CD4-positive, alpha-beta T cell treated with Interleukin-17A for 4 hours (primary cell): Measurements from ENCODE around the gene DAP.

ENCODE experiments used
- DNase-seq: peaks from one replicate; pipeline ENCODE4 v3.0.0-alpha.2; 2020; ENCODE audit warnings: mixed read lengths

DAP gene

DNA sequence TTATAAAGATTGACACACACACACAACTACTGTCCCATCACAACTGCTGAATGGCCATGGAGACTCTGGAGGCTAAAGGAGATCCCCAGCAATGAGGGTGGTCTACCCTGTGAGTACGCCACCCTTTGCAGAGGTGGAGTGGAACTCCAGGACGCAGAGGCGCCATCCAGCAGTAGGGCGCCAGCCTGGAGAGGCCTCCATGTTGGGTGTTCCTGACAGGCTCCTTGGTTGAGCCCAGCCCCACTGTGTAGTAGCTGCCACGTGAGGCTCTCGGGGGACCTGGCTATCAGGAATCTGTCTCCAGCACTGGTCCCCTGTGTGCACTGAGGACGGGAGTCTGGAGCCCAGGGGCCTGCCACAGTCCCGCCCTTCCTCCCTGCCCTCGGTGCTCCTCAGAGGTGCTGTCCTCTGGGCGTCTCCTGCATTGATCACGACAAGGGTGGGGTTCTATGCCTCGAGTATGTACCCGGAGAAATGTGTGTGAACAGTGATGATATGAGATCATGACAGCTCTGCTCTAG is 72.3 kb downstream of the DAP start:
- DNase-seq = no peak

DNA sequence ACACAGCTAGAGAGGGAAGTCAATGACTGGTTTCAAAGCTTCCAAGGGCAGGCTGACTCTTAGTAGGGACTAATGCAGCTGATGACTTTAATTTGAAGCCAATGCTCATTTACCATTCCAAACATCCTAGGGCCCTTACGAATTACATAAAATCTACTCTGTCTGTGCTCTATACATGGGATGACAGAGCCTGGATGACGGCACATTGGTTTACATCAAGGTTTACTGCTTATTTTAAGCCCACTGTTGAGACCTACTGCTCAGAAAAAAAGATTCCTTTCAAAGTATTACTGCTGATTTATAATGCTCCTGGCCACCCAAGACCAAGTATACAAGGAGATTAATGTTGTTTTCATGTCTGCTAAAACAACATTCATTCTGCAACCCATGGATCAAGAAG is 74.1 kb downstream of the DAP start:
- no peak for DNase-seq

DNA sequence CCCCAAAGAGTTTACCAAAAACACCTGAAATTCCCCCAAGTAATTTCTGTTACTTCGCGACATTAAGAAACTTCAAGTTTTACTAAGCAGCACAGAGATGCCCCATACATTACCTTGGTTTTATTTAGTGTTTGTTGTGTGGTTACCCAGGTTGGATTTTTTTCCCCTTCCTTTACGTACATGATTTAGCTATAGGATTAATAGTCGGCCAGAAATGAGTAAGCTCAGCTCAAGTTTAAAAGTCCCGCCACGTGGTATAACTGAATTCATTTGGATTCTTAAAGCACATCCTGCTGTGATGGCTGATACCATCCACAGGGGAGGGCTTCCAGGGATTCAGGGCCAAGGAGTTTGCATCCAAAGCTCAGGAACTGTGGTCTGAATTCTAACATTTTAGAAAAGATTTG is 75.9 kb downstream of the DAP start:
- no peak for DNase-seq

DNA sequence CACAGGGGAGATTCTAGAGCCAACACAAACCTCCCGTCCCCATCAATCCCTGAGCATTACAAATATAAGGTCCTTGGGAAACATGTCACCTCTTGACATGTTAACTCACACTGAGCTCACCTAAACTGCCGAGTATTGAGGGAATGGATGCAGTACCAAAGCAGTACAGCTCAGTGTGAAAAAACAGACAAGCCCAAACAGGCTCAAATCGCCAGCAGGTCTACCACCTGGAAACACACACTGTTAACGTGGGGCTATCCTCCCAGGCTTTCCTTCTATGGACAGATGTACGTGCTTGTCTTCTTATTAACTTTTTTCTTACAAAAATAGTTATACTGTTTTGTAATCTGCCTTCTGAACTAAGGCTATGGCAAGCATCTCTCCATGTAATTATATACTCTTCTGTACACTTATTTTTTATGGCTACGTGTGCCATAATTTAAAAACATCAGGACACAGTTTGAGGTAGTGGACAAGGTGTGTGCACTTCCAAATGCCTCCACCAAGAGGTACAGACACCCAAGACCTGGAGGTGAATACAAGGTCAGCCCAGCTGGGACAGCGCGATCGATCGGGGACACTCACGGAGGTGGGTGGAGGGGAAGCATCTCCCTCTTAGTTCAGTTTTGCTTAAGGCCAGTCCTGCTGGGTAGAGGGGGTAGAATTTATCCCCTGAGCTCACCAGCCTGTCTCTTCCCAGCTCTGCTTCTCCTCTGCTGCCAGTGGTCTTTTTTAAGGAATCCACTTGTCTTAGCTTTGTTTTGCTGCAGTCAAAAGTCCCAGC is 76.5 kb downstream of the DAP start:
- DNase-seq = no peak

DNA sequence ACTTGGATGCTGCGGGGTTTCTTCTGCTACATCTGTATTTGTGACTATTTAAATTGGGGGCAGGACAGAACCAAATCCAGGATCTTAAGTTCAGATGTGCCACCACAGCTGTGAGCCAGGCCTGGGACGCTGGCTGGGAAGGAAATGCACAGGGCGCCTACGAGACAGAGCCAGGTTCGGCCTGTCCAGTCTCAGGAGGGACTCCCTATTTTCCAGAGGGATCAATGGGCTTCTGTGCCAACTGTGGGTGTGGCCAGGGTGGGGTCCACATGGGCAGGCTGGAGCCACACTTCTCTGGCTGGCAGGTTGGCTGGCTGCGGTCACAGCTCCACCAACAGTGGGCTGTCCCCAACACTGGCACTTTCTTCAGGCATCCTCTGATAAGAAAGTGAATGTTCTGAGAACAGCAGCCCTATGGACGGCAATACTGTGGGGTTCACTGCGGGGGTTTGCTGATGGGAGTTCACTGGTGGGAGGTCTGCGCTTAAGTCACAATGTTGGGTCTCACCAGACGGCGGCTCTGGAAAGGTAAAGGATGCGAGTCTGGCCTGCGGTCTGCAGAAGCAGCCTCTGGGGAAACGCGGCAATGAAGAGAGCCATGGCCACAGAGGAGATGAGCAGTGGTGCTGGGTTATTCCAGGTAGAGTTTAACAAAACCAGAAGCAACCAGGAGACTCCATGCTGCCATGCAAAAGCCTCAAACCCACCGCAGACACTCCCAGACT is 78.1 kb downstream of the DAP start:
- DNase-seq = no peak

DNA sequence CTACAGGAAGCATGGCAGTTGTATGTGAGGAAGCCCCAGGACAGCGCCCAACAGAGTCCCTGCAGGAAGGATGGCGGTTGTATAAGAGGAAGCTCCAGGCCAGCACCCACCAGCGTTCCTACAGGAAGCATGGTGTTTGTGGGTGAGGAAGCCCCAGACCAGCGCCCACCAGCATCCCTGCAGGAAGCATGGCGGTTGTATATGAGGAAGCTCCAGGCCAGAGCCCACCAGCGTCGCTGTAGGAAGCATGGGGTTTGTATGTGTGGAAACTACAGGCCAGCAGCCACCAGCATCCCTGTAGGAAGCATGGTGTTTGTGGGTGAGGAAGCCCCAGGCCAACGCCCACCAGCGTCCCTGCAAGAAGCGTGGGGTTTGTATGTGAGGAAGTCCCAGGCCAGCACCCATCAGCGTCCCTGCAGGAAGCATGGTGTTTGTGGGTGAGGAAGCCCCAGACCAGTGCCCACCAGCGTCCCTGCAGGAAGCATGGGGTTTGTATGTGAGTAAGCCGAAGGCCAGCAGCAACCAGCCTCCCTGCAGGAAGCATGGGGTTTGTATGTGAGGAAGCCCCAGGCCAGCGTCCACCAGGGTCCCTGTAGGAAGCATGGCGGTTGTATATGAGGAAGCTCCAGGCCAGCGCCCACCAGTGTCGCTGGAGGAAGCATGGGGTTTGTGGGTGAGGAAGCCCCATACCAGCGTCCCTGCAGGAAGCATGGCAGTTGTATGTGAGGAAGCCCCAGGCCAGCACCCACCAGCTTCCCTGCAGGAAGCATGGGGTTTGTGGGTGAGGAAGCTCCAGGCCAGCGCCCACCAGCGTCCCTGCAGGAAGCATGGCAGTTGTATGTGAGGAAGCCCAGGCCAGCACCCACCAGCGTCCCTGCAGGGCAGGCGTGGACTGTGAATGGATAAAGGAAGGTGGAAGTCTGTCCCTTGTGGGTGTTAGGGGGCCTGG is 79.0 kb downstream of the DAP start:
- no peak for DNase-seq

DNA sequence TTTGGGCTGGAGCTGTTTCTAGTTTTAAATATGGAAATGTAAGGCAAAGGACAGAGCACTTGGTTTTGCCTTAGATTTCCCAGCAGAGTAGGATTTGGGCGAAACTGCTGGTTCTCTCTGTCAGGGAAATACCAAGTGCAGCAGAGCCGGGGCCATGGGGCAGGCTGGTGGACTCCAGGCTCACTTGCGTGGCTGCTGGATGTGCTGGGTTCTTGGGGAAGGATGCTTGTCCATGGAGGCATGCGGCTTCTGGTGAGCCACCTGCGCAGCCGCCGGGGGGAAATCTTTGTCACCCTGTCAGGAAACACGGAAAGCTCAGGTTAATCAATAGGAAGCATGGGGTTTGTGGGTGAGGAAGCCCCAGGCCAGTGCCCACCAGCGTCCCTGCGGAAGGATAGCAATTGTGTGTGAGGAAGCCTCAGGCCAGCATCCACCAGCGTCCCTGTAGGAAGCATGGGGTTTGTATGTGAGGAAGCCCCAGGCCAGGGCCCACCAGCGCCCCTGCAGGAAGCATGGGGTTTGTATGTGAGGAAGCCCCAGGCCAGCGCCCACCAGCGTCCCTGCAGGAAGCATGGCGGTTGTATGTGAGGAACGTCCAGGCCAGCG is 80.1 kb downstream of the DAP start:
- DNase-seq = no peak

DNA sequence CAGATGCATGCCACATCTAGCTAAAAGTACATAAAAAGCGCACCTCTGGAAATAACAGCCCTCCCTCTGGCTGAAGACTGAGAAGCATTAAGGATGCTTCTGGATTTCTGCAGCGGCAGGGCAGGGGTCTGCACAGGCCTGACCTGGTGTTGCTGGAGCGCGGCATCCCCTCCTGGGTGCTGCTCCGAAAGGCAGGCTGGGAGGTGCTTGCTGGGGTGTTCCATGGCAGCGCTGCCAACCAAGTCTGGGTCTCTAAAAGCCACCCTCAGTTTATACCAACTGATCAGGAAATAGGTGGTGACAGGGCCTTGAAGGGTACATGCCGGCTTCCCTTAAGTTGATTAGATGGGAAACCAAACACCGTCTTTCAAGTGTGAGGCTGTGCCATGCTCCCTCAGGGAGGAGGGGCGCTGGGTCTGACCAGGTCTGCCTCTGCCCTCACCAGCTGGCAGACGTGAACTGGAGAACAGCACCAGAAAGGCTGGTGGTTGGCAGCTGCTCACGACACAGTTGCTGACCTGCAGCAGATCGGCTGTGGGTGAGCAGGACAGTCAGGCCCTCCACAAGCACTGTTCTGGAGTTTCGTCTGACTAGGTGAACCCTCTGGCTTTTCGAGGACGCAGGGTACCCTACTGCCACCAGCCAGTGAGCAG is 81.6 kb downstream of the DAP start:
- DNase-seq = no peak

DNA sequence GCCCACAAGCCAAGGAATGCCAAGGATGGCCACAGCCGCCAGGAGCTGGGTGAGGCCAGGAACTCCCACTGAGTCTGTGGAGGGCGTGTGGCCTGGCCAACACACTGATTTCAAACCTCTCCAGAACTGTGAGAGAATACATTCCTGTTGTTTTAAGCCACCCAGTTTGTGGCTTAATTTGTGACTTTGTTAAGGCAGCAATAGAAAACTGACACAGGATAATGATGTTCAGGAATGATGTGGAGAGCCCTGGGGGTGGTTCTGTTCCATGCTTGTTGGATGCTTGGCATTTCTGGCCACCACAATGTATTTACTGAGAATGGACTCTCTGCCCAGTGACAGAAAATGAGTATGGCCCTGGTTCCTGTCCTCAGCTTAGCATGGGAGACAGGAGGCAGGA is 82.8 kb downstream of the DAP start:
- DNase-seq = no peak

DNA sequence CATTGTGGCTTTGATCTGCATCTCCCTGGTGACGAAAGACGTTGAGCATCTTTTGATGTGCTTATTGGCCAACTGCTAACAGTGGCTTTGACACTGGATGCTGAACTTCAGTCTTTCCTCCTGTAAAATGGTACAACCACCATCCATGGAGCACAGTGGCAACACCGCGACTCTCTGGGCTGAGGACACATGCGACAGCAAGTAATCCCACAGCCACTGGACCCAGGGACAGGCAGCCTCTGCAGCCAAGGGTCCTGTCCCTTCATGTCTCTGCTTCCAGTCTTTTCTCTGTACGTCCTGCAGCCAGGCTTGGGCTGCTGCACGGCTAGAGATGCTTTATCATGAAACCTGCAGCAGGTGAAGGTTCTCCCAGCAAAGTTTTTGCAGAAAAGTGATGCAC is 83.5 kb downstream of the DAP start:
- DNase-seq = no peak

DNA sequence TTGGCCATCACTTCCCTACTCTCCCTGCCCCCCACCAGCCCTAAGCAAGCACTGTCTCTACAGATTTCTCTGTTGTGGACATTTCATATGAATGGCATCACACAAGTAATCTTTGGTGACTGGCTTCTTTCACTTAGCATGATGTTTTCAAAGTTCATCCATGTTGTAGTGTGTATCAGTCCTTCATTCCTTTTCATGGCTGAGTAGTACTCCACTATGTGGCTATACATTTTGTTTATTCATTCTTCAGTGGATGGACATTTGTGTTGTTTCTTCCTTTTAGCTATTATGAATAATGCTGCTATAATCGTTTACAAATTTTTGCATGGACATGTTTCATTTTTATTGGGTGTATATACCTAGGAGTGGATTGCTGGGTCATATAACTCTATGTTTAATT is 84.1 kb downstream of the DAP start:
- no peak for DNase-seq

DNA sequence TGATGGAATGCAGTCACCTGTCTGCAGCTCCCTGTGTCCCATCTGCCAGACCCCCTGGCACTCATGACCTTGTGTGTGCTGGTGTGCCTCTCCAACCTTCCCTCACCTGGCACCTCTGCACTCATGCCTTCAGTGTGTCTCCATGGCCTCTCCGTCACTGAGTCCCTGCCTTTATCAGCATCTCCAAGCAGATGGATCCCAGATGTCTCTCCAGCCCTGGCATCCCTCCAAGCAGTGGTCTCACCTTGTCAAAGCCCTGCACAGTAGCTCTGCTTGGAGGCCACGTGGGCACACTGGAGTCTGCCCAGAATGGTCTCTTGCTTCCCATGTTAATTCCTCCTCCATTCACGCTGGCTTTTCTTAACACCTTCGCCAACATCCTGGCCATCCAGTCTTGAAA is 84.8 kb downstream of the DAP start:
- no peak for DNase-seq

DNA sequence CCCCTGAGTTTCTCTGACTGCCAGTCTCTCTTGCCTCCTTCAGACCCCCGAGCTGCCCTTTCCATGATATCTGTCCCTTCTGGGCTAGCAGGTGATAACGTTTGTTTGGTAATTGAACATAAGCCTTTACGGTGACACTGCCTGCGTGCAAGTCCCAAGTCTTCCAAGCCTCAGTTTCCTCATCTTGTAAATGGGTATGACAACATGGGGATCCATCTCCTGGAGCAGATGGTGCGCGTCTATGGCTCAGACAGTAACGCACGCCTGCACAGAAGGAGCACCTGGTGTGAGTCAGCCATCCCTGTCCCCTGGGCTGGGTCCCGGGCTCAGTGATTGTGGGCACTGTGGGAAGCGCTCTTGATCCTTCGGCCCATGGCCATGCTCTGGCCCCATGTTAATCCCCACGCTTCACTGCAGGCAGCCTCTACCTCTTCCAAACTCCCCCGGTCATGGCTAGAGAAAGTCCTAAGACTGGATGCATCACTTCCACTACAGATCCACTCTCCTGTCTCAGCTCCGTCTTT is 85.8 kb downstream of the DAP start:
- no peak for DNase-seq

DNA sequence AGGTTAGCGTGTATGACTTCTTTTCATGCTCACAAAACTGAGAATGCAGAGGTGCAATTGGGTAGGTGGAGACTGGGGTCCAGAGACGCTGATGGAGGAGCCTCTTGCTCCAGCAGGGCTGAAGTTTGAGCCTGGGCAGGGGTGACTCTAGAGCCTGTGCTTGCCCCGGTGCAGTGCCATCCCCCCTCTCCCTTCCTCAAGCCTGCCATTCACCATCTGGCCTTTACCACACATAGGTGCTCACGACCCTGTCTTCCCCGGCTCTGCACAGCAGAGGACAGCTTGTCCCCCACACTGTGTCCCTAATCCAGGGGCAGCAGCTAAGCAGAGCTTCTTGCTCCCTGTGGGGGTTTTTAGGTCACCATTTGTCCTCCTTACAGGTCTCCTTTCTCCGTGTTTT is 86.5 kb downstream of the DAP start:
- no peak for DNase-seq

DNA sequence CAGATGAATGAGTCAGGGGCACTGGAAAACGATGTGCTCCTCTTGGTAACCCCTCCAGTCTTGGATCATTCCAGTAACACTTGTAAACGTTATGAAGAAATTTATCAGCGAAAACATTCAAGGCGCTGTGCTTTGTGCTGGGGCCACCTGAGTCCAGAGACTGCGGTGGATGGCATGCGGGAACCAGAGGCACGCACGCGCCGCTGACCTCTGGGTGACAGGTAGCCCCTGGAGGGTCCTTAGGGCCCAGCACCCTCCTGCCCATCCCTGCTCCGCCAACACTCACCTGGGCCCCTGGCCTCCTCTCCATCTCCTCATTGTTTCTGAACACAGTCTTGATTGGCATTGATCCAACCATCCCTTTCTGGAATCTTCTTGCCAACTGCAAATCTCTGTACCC is 86.9 kb downstream of the DAP start:
- no peak for DNase-seq

DNA sequence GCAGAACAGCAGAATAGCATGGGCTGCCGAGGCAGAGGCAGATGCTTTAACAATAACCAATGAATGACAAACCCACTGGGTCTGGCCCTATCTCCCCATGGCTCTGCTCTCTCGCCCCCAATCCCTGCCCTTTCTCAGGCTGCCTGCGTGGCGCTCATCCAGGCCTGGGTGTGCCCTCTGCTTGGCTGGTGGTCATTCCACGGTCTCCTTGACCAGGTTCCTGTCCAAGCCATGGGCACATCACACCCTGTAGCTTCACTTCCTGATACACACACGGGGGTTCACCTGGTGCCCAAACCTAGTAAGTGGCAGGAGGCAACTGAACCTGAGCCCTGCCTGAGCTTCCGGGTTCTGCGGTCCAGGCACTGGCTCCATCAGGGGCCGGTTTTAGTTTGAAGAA is 87.6 kb downstream of the DAP start:
- DNase-seq = no peak

DNA sequence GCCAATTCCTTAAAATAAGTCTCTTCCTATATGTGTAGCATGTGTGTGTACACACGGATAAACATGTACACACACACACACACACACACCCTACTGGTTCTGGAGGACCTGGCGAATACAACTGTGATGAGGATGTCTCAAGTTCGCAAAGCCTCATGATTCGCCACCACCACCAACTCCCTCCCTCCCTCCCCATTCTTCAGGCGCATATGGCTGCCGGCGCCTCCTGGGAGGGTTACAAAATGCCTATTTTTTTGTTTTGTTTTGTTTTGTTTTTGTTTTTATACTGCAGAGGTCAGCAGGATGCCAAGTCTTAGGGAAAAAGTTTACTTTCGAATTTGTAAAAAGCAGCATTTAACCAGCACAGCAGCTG is 88.0 kb downstream of the DAP start:
- no peak for DNase-seq

DNA sequence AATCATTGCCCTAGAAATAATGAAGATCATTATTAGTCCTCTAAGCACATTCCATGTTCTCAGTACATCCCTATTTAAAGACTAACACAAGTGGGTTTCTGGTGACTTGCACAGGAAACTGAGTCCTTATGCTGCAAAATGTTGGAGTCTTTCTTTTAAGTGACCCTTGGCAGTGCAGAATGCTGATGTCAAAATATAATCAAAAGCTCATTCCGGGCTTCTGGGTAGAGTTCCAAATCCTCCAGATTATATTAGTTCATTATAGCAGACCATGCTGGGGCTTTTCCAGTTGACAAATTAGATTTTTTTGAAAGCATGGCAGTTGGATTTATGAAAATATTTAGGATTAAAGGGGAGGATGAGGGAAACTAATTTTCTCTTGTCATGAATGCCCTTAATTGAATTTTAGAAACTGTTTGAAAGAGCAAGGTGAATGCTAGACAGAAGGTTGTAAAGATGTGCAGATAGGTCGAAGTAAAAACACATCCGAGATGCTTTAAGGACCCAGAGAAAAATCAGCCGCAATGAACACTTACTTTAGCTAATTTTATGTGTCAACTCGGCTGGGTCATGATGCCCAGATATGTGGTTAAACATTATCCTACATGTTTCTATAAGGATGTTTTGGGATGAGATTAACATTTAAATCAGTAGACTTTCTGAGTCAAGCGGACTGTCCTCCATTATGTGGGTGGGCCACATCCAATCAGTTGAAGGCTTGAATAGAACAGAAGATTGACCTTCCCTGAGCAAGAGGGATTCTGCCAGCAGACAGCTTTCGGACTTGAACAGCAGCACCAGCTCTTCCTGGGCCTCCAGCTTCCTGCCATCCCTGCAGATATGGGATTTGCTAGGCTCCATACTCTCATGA is 88.7 kb downstream of the DAP start:
- no peak for DNase-seq

DNA sequence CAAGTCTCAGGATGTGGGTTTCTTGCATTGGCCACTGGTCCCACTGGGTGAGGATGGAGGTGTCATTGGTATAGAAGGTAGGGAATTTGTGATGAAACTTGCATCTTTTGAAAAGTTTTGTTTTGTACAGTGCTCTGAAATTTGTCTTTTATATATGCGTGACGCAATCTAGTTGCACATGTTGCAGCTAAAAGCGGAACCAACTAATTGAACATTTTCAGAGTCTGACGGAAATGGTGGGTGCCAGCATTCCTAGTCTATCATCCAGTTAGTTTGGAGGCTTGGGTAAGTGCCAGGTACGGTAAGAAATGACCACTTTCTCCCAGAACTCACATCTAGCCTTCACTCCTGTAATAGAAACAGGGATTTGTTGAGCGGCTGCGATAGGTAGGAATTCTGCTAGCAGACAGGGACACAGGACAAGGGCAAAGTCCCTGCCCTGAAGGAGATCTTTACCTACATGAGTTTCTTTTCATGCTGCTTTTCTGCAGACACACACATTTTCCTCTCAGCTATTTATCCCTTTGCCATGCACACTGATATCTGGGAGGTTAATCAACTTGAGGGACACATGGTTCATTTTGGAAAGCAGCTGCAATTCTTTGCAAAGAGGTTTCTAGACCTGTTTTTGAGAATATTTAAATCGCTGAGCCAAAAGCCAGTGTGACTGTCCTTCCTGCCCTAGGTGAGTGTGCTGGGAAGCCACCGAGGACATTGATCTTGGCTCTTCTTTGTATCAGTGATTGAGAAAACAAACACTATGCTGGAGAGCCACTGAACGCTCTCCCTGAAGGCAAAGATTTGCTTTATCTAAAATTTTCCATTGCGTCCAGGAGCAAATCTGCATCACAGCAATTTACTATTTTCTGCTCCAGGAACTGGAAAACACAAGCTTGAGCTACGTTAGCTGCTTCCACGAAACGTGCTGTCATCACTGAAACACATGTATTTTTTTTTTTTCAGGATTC is 89.7 kb downstream of the DAP start:
- DNase-seq = no peak

DNA sequence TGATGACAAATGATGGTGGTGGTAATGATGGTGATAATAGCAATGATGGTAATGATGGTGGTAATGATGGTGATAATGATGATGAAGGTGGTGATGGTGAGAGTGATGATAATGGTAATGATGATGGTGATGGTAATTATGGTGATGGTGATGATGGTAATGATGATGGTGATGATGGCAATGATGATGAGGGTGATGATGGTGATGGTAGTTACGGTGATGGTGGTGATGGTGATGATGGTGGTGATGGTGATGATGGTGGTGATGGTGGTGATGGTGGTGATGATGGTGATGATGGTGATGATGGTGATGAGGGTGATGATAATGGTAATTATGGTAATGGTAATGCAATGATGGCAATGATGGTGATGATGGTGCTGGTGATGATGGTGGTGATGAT is 91.1 kb downstream of the DAP start:
- no peak for DNase-seq
